ENCODE data around the gene ABHD10.

- TF ChIP-seq CTCF (conservative IDR thresholded peaks at IDR 0.05) (no peak), EZH2 (IDR thresholded peaks at IDR 0.05; ENCODE audit: low read depth) (no peak)
These were observed 8.4 kb upstream of the ABHD10 start for GRCh38 chr3:111970376-111970775.
